ENCODE results near the gene KPNA4.

Gene KPNA4

DNA sequence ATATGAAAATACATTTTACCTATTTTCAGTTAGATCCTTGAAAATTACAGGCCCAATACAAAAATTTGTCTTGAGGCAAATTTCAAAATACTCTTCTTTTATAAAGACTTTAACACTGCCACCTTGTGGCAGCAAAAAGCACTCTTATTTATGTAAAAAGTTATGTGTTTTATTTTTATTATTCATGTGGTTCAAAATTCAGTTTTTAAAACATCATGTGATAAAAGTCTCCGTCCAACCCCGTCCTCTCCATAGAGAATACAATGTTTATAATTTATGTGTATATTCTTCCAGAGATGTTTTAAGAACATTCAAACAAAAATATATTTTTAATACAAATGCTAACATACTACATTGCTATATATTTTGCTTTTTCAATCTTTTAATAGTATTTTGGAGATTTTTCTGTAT, 78.9 kb downstream of the KPNA4 start:
- no peak for DNase-seq (ENCODE audit: low read depth in 1 of 2, low spot score in 1 of 2)
- TF ChIP-seq POLR2AphosphoS5 (IDR thresholded peaks at IDR 0.05; ENCODE audit: low read depth) (no peak), SPI1 (IDR thresholded peaks at IDR 0.05; ENCODE audit: borderline replicate concordance, low read depth) (no peak)
- TF ChIP-seq, protein P1, sequence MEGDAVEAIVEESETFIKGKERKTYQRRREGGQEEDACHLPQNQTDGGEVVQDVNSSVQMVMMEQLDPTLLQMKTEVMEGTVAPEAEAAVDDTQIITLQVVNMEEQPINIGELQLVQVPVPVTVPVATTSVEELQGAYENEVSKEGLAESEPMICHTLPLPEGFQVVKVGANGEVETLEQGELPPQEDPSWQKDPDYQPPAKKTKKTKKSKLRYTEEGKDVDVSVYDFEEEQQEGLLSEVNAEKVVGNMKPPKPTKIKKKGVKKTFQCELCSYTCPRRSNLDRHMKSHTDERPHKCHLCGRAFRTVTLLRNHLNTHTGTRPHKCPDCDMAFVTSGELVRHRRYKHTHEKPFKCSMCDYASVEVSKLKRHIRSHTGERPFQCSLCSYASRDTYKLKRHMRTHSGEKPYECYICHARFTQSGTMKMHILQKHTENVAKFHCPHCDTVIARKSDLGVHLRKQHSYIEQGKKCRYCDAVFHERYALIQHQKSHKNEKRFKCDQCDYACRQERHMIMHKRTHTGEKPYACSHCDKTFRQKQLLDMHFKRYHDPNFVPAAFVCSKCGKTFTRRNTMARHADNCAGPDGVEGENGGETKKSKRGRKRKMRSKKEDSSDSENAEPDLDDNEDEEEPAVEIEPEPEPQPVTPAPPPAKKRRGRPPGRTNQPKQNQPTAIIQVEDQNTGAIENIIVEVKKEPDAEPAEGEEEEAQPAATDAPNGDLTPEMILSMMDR (IDR thresholded peaks at IDR 0.05; ENCODE audit: insufficient read depth, low read length): peak; percentile 21
- TF ChIP-seq, protein P2, sequence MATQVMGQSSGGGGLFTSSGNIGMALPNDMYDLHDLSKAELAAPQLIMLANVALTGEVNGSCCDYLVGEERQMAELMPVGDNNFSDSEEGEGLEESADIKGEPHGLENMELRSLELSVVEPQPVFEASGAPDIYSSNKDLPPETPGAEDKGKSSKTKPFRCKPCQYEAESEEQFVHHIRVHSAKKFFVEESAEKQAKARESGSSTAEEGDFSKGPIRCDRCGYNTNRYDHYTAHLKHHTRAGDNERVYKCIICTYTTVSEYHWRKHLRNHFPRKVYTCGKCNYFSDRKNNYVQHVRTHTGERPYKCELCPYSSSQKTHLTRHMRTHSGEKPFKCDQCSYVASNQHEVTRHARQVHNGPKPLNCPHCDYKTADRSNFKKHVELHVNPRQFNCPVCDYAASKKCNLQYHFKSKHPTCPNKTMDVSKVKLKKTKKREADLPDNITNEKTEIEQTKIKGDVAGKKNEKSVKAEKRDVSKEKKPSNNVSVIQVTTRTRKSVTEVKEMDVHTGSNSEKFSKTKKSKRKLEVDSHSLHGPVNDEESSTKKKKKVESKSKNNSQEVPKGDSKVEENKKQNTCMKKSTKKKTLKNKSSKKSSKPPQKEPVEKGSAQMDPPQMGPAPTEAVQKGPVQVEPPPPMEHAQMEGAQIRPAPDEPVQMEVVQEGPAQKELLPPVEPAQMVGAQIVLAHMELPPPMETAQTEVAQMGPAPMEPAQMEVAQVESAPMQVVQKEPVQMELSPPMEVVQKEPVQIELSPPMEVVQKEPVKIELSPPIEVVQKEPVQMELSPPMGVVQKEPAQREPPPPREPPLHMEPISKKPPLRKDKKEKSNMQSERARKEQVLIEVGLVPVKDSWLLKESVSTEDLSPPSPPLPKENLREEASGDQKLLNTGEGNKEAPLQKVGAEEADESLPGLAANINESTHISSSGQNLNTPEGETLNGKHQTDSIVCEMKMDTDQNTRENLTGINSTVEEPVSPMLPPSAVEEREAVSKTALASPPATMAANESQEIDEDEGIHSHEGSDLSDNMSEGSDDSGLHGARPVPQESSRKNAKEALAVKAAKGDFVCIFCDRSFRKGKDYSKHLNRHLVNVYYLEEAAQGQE (IDR thresholded peaks at IDR 0.05; ENCODE audit: insufficient replicate concordance, low read depth): no peak
- Histone ChIP-seq H3K27ac (replicated peaks) (no peak overlapping the region), H3K27me3 (ENCODE audit: insufficient read depth, poor library complexity, severe bottlenecking) (no peaks in the 10 kb centered on the region), H3K4me3 (replicated peaks; ENCODE audit: insufficient read depth, low read length) (no peak overlapping the region)

DNA sequence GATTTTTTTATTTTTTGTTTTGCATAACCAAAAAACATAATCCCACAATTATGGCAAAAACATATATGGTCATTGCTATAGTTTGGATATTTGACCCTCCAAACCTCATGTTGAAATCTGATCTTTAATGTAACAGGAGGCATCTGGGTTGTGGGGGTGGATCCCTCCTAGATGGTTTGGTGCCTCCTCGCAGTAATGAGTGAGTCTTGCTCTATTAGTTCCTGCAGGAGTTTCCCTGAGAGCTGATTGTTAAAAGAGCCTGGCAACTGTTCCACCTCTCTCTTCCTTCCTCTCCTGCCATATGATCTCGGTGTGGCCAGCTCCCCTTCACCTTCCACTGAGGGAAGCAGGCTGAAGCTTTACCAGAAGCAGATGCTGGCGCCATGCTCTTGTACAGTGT, 82.6 kb downstream of the KPNA4 start:
- no peak overlapping the region for H3K27ac ChIP-seq (replicated peaks)
- H3K27me3 ChIP-seq (ENCODE audit: insufficient read depth, poor library complexity, severe bottlenecking): no peaks in the 10 kb centered on the region
- no peak for DNase-seq (ENCODE audit: low read depth in 1 of 2, low spot score in 1 of 2)
- no peak overlapping the region for H3K4me3 ChIP-seq (replicated peaks; ENCODE audit: insufficient read depth, low read length)
- no peak for TF ChIP-seq GABPA (IDR thresholded peaks at IDR 0.05; ENCODE audit: low read depth)
- TF ChIP-seq, protein P2 (IDR thresholded peaks at IDR 0.05; ENCODE audit: insufficient replicate concordance, low read depth): no peak
- TF ChIP-seq POLR2AphosphoS5 (IDR thresholded peaks at IDR 0.05; ENCODE audit: low read depth): no peak
- TF ChIP-seq, protein P1 (IDR thresholded peaks at IDR 0.05; ENCODE audit: insufficient read depth, low read length): no peak
- no peak for TF ChIP-seq SPI1 (IDR thresholded peaks at IDR 0.05; ENCODE audit: borderline replicate concordance, low read depth)

DNA sequence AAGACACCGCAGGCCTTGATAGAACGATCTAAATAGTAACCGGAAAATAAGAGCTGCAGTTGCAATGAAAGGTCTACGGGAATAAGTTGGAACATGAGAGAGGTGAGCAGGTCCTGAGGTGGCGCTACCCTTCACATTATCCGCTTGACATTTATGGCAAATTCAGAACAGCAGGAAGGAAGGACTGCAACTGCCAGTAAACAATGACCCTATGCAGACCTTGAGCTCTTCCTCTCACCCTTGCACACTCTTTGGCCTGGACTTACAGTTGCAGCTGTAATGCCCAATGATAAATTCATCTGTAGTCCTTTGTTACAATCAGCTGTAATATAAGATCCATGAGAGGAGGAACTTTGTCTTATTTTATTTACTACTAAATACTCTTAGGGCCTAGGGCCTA, 83.5 kb downstream of the KPNA4 start:
- H3K27ac ChIP-seq (replicated peaks): no peak overlapping the region
- no peak overlapping the region for H3K4me3 ChIP-seq (replicated peaks; ENCODE audit: insufficient read depth, low read length)
- H3K27me3 ChIP-seq (ENCODE audit: insufficient read depth, poor library complexity, severe bottlenecking): no peaks in the 10 kb centered on the region
- DNase-seq (ENCODE audit: low read depth in 1 of 2, low spot score in 1 of 2): no peak
- TF ChIP-seq, protein P1 (IDR thresholded peaks at IDR 0.05; ENCODE audit: insufficient read depth, low read length): no peak
- no peak for TF ChIP-seq POLR2AphosphoS5 (IDR thresholded peaks at IDR 0.05; ENCODE audit: low read depth)
- TF ChIP-seq, protein P2 (IDR thresholded peaks at IDR 0.05; ENCODE audit: insufficient replicate concordance, low read depth): no peak
- TF ChIP-seq SPI1 (IDR thresholded peaks at IDR 0.05; ENCODE audit: borderline replicate concordance, low read depth): no peak
- TF ChIP-seq GABPA (IDR thresholded peaks at IDR 0.05; ENCODE audit: low read depth): no peak

All from HL-60 (cell line).